Measurements from ENCODE around the gene SH2D2A. TPM values are rescaled to one million over a fixed set of nuclear protein-coding genes. Genes with fewer than 3 reads are reported as not detected.
"Not testable (repeated sequence)": the region's sequence is repeated elsewhere in the genome, so short reads cannot be mapped to it uniquely, and the experiment has no call there.

Gene SH2D2A
- total and polyA plus RNA-seq, 4 donors, result 1.1 to 3.0 (median 2.0) TPM

DNA sequence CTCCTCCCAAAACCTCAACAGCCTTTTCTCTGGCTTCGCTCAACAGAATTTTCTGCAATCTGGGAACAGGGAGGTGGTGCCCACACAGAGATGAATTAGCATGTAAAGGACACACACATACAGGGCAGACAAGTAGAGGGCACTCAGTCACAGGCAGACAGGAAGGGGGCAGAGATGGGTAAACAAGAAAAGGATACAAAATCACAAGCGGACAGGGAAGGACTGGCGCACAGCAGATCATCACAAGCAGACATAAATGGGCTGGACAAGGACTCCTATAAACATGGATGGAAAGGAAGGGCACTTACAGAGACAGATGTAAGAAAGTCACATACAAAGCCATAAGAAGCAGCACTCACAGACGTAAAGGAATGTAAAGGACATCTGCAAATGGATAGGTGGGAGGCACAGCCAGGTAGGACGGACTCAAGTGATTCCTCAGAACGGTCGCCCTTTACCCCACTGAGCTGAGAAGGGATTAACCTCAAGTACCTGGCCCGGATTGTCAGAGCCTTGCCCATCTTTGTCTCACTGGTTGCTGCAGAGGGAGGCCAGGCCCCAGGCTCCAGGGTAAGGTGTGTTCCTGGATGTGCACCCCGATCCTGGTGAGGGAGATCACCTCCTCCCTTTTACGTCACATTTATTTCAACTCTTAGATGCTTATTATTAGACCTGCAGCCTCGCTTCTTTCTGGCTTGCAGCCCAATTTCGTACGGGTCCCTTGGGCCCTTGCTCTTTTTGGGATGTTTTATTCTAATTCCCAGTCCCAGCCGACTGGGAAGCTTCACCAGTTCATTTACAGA lies 50.1 kb downstream of the SH2D2A start:
- Histone ChIP-seq H3K36me3 (ENCODE audit: control insufficient read depth in 4 of 4, insufficient read depth in 4 of 4, low read length in 4 of 4) (peaks cover 0 to 13% (median 9%) of the 10 kb centered on the region in 4 donors), H3K27ac (ENCODE audit: low read depth in 1 of 2, low read length in 1 of 2) (peak overlapping the region; percentile 92 to 94), H3K9me3 (ENCODE audit: control insufficient read depth in 4 of 4, insufficient read depth in 3 of 4, low read length in 3 of 4) (no peaks in the 10 kb centered on the region), H3K9ac (ENCODE audit: insufficient read depth in 1 of 2, low read length in 2 of 2) (peak overlapping the region; percentile 56 to 96), H3K27me3 (ENCODE audit: control insufficient read depth in 3 of 3, insufficient read depth in 3 of 3, low read length in 2 of 3) (no peaks in the 10 kb centered on the region), H3K4me1 (ENCODE audit: control insufficient read depth in 5 of 5, insufficient read depth in 5 of 5, low read length in 5 of 5) (peaks cover 4 to 36% (median 9%) of the 10 kb centered on the region in 5 donors), H3K4me3 (peak overlapping the region; percentile 68)
- peak; percentile 3 for ATAC-seq (ENCODE audit: insufficient read depth, low FRiP score)
- TF ChIP-seq, protein P1, sequence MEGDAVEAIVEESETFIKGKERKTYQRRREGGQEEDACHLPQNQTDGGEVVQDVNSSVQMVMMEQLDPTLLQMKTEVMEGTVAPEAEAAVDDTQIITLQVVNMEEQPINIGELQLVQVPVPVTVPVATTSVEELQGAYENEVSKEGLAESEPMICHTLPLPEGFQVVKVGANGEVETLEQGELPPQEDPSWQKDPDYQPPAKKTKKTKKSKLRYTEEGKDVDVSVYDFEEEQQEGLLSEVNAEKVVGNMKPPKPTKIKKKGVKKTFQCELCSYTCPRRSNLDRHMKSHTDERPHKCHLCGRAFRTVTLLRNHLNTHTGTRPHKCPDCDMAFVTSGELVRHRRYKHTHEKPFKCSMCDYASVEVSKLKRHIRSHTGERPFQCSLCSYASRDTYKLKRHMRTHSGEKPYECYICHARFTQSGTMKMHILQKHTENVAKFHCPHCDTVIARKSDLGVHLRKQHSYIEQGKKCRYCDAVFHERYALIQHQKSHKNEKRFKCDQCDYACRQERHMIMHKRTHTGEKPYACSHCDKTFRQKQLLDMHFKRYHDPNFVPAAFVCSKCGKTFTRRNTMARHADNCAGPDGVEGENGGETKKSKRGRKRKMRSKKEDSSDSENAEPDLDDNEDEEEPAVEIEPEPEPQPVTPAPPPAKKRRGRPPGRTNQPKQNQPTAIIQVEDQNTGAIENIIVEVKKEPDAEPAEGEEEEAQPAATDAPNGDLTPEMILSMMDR (IDR thresholded peaks at IDR 0.05; ENCODE audit: control extremely low read depth, extremely low read depth), result no peak
- no peak for DNase-seq
- 9% methylated on average over 14 of the region's 14 CpGs for WGBS, 2 donors

GRCh38 chr1:156765666-156766065 lies 51.0 kb downstream of the SH2D2A start:
- Histone ChIP-seq H3K4me1 (ENCODE audit: control insufficient read depth in 5 of 5, insufficient read depth in 5 of 5, low read length in 5 of 5) (peaks cover 4 to 32% (median 7%) of the 10 kb centered on the region in 5 donors), H3K36me3 (ENCODE audit: control insufficient read depth in 4 of 4, insufficient read depth in 4 of 4, low read length in 4 of 4) (peaks cover 0 to 6% (median 4%) of the 10 kb centered on the region in 4 donors), H3K9me3 (ENCODE audit: control insufficient read depth in 4 of 4, insufficient read depth in 3 of 4, low read length in 3 of 4) (no peaks in the 10 kb centered on the region), H3K27ac (ENCODE audit: low read depth in 1 of 2, low read length in 1 of 2) (peak overlapping the region in 1 of 2 donors; percentile 92), H3K9ac (ENCODE audit: insufficient read depth in 1 of 2, low read length in 2 of 2) (no peak overlapping the region), H3K27me3 (ENCODE audit: control insufficient read depth in 3 of 3, insufficient read depth in 3 of 3, low read length in 2 of 3) (no peaks in the 10 kb centered on the region), H3K4me3 (no peak overlapping the region)
- TF ChIP-seq, protein P1 (IDR thresholded peaks at IDR 0.05; ENCODE audit: control extremely low read depth, extremely low read depth), result no peak
- 40 to 78% methylated on average over 5 of the region's 5 CpGs for WGBS, 2 donors
- ATAC-seq (ENCODE audit: insufficient read depth, low FRiP score) (no peak), DNase-seq (no peak)

DNA sequence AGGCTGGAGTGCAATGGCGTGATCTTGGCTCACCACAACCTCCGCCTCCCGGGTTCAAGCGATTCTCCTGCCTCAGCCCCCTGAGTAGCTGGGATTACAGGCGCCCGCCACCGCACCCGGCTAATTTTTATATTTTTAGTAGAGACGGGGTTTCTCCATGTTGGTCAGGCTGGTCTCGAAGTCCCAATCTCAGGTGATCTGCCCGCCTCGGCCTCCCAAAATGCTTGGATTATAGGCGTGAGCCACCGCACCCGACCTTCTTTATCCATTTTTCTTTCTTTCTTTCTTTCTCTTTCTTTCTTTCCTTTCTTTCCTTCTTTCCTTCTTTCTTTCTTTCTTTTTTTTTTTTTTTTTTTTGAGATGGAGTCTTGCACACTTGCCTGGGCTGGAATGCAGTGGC lies 51.5 kb downstream of the SH2D2A start:
- not testable (repeated sequence) for H3K9me3 ChIP-seq (ENCODE audit: control insufficient read depth in 4 of 4, insufficient read depth in 3 of 4, low read length in 3 of 4); DNase-seq; H3K9ac ChIP-seq (ENCODE audit: insufficient read depth in 1 of 2, low read length in 2 of 2); H3K36me3 ChIP-seq (ENCODE audit: control insufficient read depth in 4 of 4, insufficient read depth in 4 of 4, low read length in 4 of 4); H3K4me3 ChIP-seq; ATAC-seq (ENCODE audit: insufficient read depth, low FRiP score); H3K27ac ChIP-seq (ENCODE audit: low read depth in 1 of 2, low read length in 1 of 2); H3K27me3 ChIP-seq (ENCODE audit: control insufficient read depth in 3 of 3, insufficient read depth in 3 of 3, low read length in 2 of 3)
- H3K4me1 ChIP-seq (ENCODE audit: control insufficient read depth in 5 of 5, insufficient read depth in 5 of 5, low read length in 5 of 5), result peaks cover 4 to 28% (median 7%) of the 10 kb centered on the region in 5 donors
- 95% methylated on average over 14 to 15 of the region's 15 CpGs for WGBS, 2 donors

- H3K4me1 ChIP-seq (ENCODE audit: control insufficient read depth in 5 of 5, insufficient read depth in 5 of 5, low read length in 5 of 5), result no peaks in the 10 kb centered on the region
- H3K9me3 ChIP-seq (ENCODE audit: control insufficient read depth in 4 of 4, insufficient read depth in 3 of 4, low read length in 3 of 4), result no peaks in the 10 kb centered on the region
- no peak overlapping the region for H3K27ac ChIP-seq (ENCODE audit: low read depth in 1 of 2, low read length in 1 of 2)
- ATAC-seq (ENCODE audit: insufficient read depth, low FRiP score) (no peak), DNase-seq (no peak)
- TF ChIP-seq, protein P1 (IDR thresholded peaks at IDR 0.05; ENCODE audit: control extremely low read depth, extremely low read depth), result no peak
- 83 to 90% methylated on average over 4 of the region's 4 CpGs for WGBS, 2 donors
- H3K27me3 ChIP-seq (ENCODE audit: control insufficient read depth in 3 of 3, insufficient read depth in 3 of 3, low read length in 2 of 3), result no peaks in the 10 kb centered on the region
- H3K9ac ChIP-seq (ENCODE audit: insufficient read depth in 1 of 2, low read length in 2 of 2), result no peak overlapping the region
- H3K36me3 ChIP-seq (ENCODE audit: control insufficient read depth in 4 of 4, insufficient read depth in 4 of 4, low read length in 4 of 4), result no peaks in the 10 kb centered on the region
- no peak overlapping the region for H3K4me3 ChIP-seq
These were observed 55.9 kb downstream of the SH2D2A start for GRCh38 chr1:156760796-156761104.

Measured in lung (tissue), 12 donors.